A549 treated with AZD2906 at 1 μM for 4 hours (cell line): ENCODE results near the gene ZNF454. TPM values are rescaled to one million over a fixed set of nuclear protein-coding genes. Genes with fewer than 3 reads are reported as not detected.

Experiments
- total RNA-seq: library from RNA; stranded (reverse); fragments of 200-300 nt; extraction: Qiagen RNA extraction; gene quantifications from 5 replicates; pipeline ENCODE4 v1.2.3, GENCODE V29; 2022

The ZNF454 gene
- not detected in 5 replicates for total RNA-seq

DNA sequence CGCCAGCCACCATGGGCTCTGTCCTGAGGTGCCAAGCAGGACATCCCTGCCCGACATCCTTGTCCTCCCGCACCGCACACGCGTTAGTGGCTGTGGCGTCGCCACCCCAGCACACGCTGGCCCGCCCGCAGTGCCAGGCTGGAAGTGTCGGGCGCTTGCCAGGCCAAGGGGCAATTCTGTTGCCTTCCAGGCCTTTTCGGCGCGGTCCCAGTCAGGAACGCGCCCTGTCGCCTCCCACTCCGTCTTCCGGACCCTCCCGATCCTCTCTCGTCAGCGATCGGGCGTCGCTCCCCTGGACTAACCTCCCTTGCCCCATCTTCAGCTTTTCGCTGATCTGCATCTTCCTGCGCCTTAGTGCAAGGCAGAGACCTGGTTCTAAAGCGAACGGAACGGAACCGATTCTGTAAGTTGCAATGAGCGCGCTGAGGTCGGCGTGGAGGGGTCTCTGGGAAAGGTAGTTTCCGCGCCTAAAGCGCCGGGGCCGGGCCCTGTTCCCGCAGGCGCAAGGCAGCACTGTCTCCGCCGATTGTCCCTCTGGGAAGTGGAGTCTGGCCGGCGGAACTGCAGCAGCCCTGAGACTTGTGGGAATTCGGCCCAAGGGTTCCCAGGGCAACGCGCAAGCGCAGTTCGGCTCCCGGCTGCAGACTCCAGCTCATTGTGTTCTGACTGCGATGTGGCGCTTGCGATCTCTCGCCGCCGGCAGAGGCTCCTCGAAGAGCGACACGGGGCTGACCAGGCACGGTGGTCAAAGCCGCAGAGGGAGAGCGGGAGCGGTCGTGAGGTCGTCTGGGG is at the start of gene ZNF454:
TSS of gene ZNF454 (plus strand) at position 630 of the 792 bp plus-strand sequence. CDS start 1,594 bp downstream, outside the sequence.

GRCh38 chr5:178895615-178896571 is 45.1 kb upstream of the ZNF454 start, which contains the start of gene ZFP2:
TSS of gene ZFP2 (plus strand) at chr5:178895913. CDS start at chr5:178931314, 35,401 bp downstream.

DNA sequence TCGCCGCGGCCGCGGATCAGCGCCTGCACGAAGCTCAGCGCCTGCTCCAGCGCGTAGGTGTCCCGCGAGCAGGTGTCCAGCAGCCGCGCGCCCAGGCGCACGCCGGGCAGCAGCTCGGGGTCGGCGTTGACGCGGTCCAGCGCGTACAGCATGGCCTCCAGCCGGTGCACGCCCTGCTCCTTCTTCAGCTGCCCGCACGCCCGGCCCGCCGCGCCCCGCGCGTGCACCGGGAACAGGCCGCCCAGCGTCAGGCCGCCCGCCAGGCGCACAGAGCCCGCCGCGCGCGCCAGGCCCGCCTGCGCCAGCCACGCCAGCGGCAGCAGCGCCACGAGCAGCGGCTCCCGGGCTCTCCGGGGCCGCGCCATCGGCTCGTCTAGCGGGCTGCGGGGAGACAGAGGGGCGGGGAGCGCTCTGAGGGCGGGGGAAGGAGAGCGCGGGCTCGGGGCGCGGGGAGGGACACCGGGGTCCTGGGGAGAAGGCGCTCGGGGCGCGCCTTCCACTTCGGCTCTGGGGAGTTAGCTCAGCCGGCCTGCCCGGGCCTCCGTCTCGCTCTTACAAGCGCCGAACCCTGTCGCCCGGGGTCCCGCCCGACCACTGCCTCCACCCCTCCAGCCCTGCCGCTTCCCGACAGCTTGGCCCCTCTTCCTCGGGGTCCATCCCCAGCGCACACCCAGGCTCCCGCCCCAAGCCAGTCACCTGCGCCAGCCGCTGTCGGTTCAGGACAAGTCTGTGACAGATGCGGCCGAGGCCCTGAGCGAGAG is 53.8 kb downstream of the ZNF454 start, which contains the start of gene GRM6:
TSS of gene GRM6 (minus strand) at position 741 of the 761 bp plus-strand sequence. CDS start at position 365, 376 bp downstream.

Other genes with a start within 250 kb of the ZNF454 start
- 6.3 to 8.9 TPM (median 6.6 TPM) in 5 replicates for gene ZNF354A, start 210.5 kb upstream of the ZNF454 start, total RNA-seq
- gene ZNF354B, start 81.2 kb upstream of the ZNF454 start, total RNA-seq: 4.1 to 5.4 TPM (median 4.6 TPM) in 5 replicates
- not detected in 5 replicates for gene ZFP2, start 45.3 kb upstream of the ZNF454 start, total RNA-seq
- not detected in 5 replicates for gene GRM6, start 54.1 kb downstream of the ZNF454 start, total RNA-seq
- gene ZNF879, start 82.6 kb downstream of the ZNF454 start, total RNA-seq: 0.48 to 0.77 TPM (median 0.52 TPM) in 5 replicates
- 0.45 to 0.81 TPM (median 0.78 TPM) in 5 replicates for gene ZNF354C, start 119.2 kb downstream of the ZNF454 start, total RNA-seq